HepG2 (cell line): ENCODE results near the gene S100A6. TPM values are rescaled to one million over a fixed set of nuclear protein-coding genes. Genes with fewer than 3 reads are reported as not detected.
A peak's percentile ranks its signal among the peaks of the same experiment; 100 is the strongest.

Source experiments
- ATAC-seq: fragments of 200-7000 bp; cut with Tn5 transposase; 3 replicates; pipeline ENCODE4 v1.9.1; 2020; ENCODE audit warnings: mild to moderate bottlenecking, moderate library complexity
- BruUV-seq: library from RNA; stranded (reverse); fragments of 400-500 nt; replicated peaks from 2 replicates; lab custom pipeline; 2021; lab: Mats Ljungman, UMichigan
- CTCF ChIA-PET: fragments of 300-600 bp; formaldehyde crosslinking; extraction: SDS; loops from one replicate; lab custom pipeline; 2021; ENCODE audit warnings: low total read pairs, inconsistent platforms, low intra/inter-chr PET ratio; lab: Yijun Ruan, JAX
- POLR2A ChIA-PET: fragments of 350-600 bp; sonication (Branson Sonifier 250); formaldehyde crosslinking; loops from one replicate; lab custom pipeline; 2020; ENCODE audit warnings: antibody characterized with exemption, inconsistent platforms; lab: Yijun Ruan, JAX
- DNase-seq: peaks from one replicate; pipeline ENCODE4 v3.0.0-alpha.2; 2015; ENCODE audit warnings: low spot score
- FAIRE-seq: peaks from 3 replicates; lab custom pipeline; 2011; peaks lifted over from hg19 to GRCh38; lab: Jason Lieb, UNC
- H2AFZ ChIP-seq: one replicate; pipeline ENCODE4 v1.6.1; 2011; ENCODE audit warnings: low read length, inconsistent platforms
- H3K27ac ChIP-seq: fragments of 300-600 bp; 3 replicates; pipeline ENCODE4 v1.8.0; 2011; ENCODE audit warnings: mixed run types, mild to moderate bottlenecking, mixed read lengths, low read length, inconsistent platforms; ENCODE audit not compliant: insufficient read depth; ENCODE audit errors: extremely low read length
- H3K27me3 ChIP-seq, 2 experiments: fragments of 200-600 bp in 1 of 2; 2 replicates in 1 of 2; 3 replicates in 1 of 2; pipeline versions ENCODE4 v1.6.0 to v1.8.0; 2011; ENCODE audit warnings: low read length in 2 of 2, mild to moderate bottlenecking in 2 of 2, moderate library complexity in 2 of 2, inconsistent platforms in 1 of 2; ENCODE audit not compliant: insufficient read depth in 2 of 2, control insufficient read depth in 1 of 2
- H3K36me3 ChIP-seq, 2 experiments: fragments of 200-600 bp in 1 of 2; replicated peaks in 1 of 2; 2 replicates in 1 of 2; 3 replicates in 1 of 2; pipeline versions ENCODE4 v1.5.1 to v1.8.0; 2011; ENCODE audit warnings: low read length in 2 of 2, inconsistent platforms in 1 of 2; ENCODE audit not compliant: insufficient read depth in 2 of 2, control insufficient read depth in 1 of 2
- H3K4me1 ChIP-seq: 2 replicates; pipeline ENCODE4 v1.5.1; 2012; ENCODE audit warnings: low read length, inconsistent platforms; ENCODE audit not compliant: insufficient read depth
- H3K4me2 ChIP-seq: 2 replicates; pipeline ENCODE4 v1.6.0; 2011; ENCODE audit warnings: low read depth, low read length, inconsistent platforms
- H3K4me3 ChIP-seq, 3 experiments: fragments of 200-600 bp in 1 of 3; sonication (generic), shearing (Covaris generic) in 1 of 3; replicated peaks in 1 of 3; 2 replicates each; pipeline ENCODE4 v1.5.1; 2011 to 2016; ENCODE audit warnings: low read length in 3 of 3, inconsistent platforms in 2 of 3, low read depth in 2 of 3, mild to moderate bottlenecking in 2 of 3, control low read depth in 1 of 3, mixed read lengths in 1 of 3; ENCODE audit not compliant: insufficient read depth in 1 of 3
- H3K79me2 ChIP-seq: one replicate; pipeline ENCODE4 v1.6.1; 2011; ENCODE audit warnings: low read length, inconsistent platforms; ENCODE audit not compliant: insufficient read depth
- H3K9ac ChIP-seq: 2 replicates; pipeline ENCODE4 v1.6.0; 2011; ENCODE audit warnings: mild to moderate bottlenecking, low read depth, low read length, inconsistent platforms; ENCODE audit not compliant: insufficient read depth
- H3K9me3 ChIP-seq: 2 replicates; pipeline ENCODE4 v1.5.1; 2012; ENCODE audit warnings: mild to moderate bottlenecking, low read length
- H4K20me1 ChIP-seq: 2 replicates; pipeline ENCODE4 v1.6.0; 2011; ENCODE audit warnings: inconsistent platforms, mild to moderate bottlenecking, low read length, moderate library complexity; ENCODE audit not compliant: insufficient read depth
- BRD4 ChIP-seq: sonication (generic); formaldehyde crosslinking; IDR thresholded peaks from 2 replicates; pipeline ENCODE4 v1.4.0; 2020; ENCODE audit warnings: missing genetic modification reagents
- CHD2 ChIP-seq: IDR thresholded peaks from 2 replicates; pipeline ENCODE4 v1.6.1; 2011; ENCODE audit warnings: low read depth, low read length, improper control_type of control experiment
- GATAD2A ChIP-seq: IDR thresholded peaks from 2 replicates; pipeline ENCODE4 v1.6.1; 2016
- KLF13 ChIP-seq: sonication (generic); formaldehyde crosslinking; IDR thresholded peaks from 2 replicates; pipeline ENCODE4 v1.4.0; 2020; ENCODE audit warnings: mild to moderate bottlenecking, missing genetic modification reagents
- NFKB2 ChIP-seq: sonication (generic); formaldehyde crosslinking; IDR thresholded peaks from 2 replicates; pipeline ENCODE4 v1.4.0; 2020; ENCODE audit warnings: missing genetic modification reagents, borderline replicate concordance
- PCBP1 ChIP-seq: fragments of 200-400 bp; formaldehyde crosslinking; IDR thresholded peaks from 2 replicates; pipeline ENCODE4 v1.6.1; 2017; ENCODE audit warnings: mild to moderate bottlenecking, low read depth, low read length, borderline replicate concordance
- RFXAP ChIP-seq: sonication (generic); formaldehyde crosslinking; IDR thresholded peaks from 2 replicates; pipeline ENCODE4 v1.4.0; 2020; ENCODE audit warnings: missing genetic modification reagents, borderline replicate concordance
- SYNCRIP ChIP-seq: fragments of 200-400 bp; formaldehyde crosslinking; IDR thresholded peaks from 2 replicates; pipeline ENCODE4 v1.6.1; 2018; ENCODE audit warnings: mild to moderate bottlenecking, low read depth, low read length; ENCODE audit not compliant: insufficient read depth
- ZNF230 ChIP-seq: sonication (generic); formaldehyde crosslinking; IDR thresholded peaks from 2 replicates; pipeline ENCODE4 v1.4.0; 2020; ENCODE audit warnings: mild to moderate bottlenecking, missing genetic modification reagents
- ZNF546 ChIP-seq: sonication (generic); formaldehyde crosslinking; conservative IDR thresholded peaks from 2 replicates; pipeline ENCODE4 v1.8.1; 2023; ENCODE audit warnings: mild to moderate bottlenecking, missing genetic modification reagents
- ZNF598 ChIP-seq: sonication (generic); formaldehyde crosslinking; IDR thresholded peaks from 2 replicates; pipeline ENCODE4 v1.5.1; 2020; ENCODE audit warnings: mild to moderate bottlenecking, missing genetic modification reagents, borderline replicate concordance
- ZNF607 ChIP-seq: sonication (generic); formaldehyde crosslinking; IDR thresholded peaks from 2 replicates; pipeline ENCODE4 v1.5.1; 2020; ENCODE audit warnings: missing genetic modification reagents, mild to moderate bottlenecking, borderline replicate concordance
- ZSCAN21 ChIP-seq: sonication (generic); formaldehyde crosslinking; IDR thresholded peaks from 2 replicates; pipeline ENCODE4 v1.8.0; 2022; ENCODE audit warnings: mild to moderate bottlenecking, missing genetic modification reagents, moderate library complexity, borderline replicate concordance
- ZSCAN22 ChIP-seq: sonication (generic); formaldehyde crosslinking; IDR thresholded peaks from 2 replicates; pipeline ENCODE4 v1.4.0; 2020; ENCODE audit warnings: mild to moderate bottlenecking, missing genetic modification reagents
- ZSCAN29 ChIP-seq: sonication (generic); formaldehyde crosslinking; conservative IDR thresholded peaks from 2 replicates; pipeline ENCODE4 v1.4.0; 2020; ENCODE audit warnings: mild to moderate bottlenecking, missing genetic modification reagents
- WGBS: methylation state at CpG from one replicate; pipeline ENCODE4 v1.1.6; 2017; ENCODE audit warnings: low lambda C conversion rate; 5-methylcytosine and 5-hydroxymethylcytosine counted together
- in situ Hi-C: cut with HindIII; loops from 2 replicates; pipeline ENCODE4 v1.10.0; 2017; ENCODE audit warnings: low pct_unique_long_range_greater_than_20kb; ENCODE audit not compliant: extremely low pct_ligation_motif_present
- intact Hi-C: fragments of 100-400 bp; cut with micrococcal nuclease; formaldehyde crosslinking; loops from one replicate; pipeline ENCODE4 v1.10.0; 2022; ENCODE audit not compliant: unreplicated experiment
- polyA plus RNA-seq, 8 experiments: library from polyadenylated mRNA; depleted of rRNA in 3 of 8; stranded (reverse) in 7 of 8; unstranded in 1 of 8; fragments of >200 nt; fragmentation: Illumina TruSeq in 4 of 8; extraction: Trizol in 4 of 8; gene quantifications; 2 replicates each; pipeline versions ENCODE4 v1.2.1 to v1.2.3, GENCODE V29; 2011 to 2016; ENCODE audit warnings: low read depth in 4 of 8, missing spikeins in 1 of 8, mixed read lengths in 1 of 8; ENCODE audit not compliant: insufficient read depth in 1 of 8
- total RNA-seq, 5 experiments: library from RNA; depleted of rRNA; stranded (reverse); fragments of >200 nt; fragmentation: Illumina TruSeq; extraction: Trizol; gene quantifications; 2 replicates each; pipeline ENCODE4 v1.2.3, GENCODE V29; 2016; ENCODE audit warnings: low read depth in 1 of 5
- TF ChIP-seq, protein P1 (sequence below): sonication (generic); formaldehyde crosslinking; IDR thresholded peaks from 2 replicates; pipeline ENCODE4 v1.5.0; 2020; ENCODE audit warnings: missing genetic modification reagents, mild to moderate bottlenecking, borderline replicate concordance
- TF ChIP-seq, protein P2 (sequence below): sonication (generic); formaldehyde crosslinking; IDR thresholded peaks from 2 replicates; pipeline ENCODE4 v1.5.1; 2020; ENCODE audit warnings: missing genetic modification reagents, mild to moderate bottlenecking, borderline replicate concordance
- TF ChIP-seq, protein P3 (sequence below): sonication (generic); formaldehyde crosslinking; IDR thresholded peaks from 2 replicates; pipeline ENCODE4 v1.5.1; 2020; ENCODE audit warnings: missing genetic modification reagents, mild to moderate bottlenecking, borderline replicate concordance
- TF ChIP-seq, protein P4 (sequence below): sonication (generic); formaldehyde crosslinking; IDR thresholded peaks from 2 replicates; pipeline ENCODE4 v1.9.0; 2022; ENCODE audit warnings: missing genetic modification reagents, mild to moderate bottlenecking, borderline replicate concordance

Gene S100A6
- total and polyA plus RNA-seq, 2 of the 13 experiments (the other 11 are each of a cell fraction or from before 2014, with no cell fraction given), result 72.9 to 85.0 TPM

DNA sequence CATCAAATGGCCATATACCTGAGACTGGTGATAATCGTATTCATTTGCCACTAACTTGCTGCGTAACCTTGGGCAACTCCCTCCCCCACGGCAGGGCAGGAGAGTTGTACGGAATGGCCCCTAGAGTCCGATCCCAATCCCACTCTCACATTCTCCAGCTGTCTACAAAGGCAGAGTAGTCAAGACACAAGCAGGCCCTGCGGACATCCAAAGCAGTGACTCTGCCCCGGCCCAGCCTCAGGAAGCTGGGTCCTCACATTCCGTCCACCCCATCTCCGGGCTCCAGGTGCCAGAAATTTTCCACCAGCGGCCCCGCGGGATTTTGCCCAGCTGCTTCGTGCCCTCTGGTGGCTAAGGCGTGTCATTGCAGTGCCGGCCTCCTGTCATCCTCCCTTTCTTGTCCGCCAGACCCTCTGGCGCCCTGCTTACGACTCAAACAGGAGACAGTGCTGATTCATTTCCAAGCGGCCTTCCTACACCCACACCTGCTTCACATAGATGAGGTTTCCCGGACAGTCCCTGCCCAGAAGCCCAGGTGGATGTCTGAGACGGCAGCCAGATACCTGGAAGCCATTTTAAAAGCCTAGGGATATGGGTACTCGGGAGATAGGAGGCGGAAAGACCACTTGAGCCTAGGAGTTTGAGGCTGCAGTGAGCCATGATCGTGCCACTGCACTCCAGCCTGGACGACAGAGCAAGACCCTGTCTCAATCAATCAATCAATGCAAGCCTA is 32.7 kb upstream of the S100A6 start:
- DNase-seq (peak; percentile 86), FAIRE-seq (peak; percentile 80), ATAC-seq (peak; percentile 69)
- Histone ChIP-seq H3K4me2 (peak overlapping the region; percentile 82), H3K9me3 (no peaks in the 10 kb centered on the region), H3K27ac (no peak overlapping the region), H2AFZ (peak overlapping the region; percentile 71), H3K79me2 (no peaks in the 10 kb centered on the region), H3K9ac (peak overlapping the region; percentile 45), H3K4me1 (peaks cover 61% of the 10 kb centered on the region), H3K36me3 (no peaks in the 10 kb centered on the region), H3K4me3 (peak overlapping the region in 1 of 3 experiments; percentile 59; a peak in 2 of 6 replicates), H4K20me1 (no peaks in the 10 kb centered on the region), H3K27me3 (no peaks in the 10 kb centered on the region)
- ChIA-PET POLR2A (interaction anchor here (0.5 to 1.8 kb wide), 13 partner anchors 10 to 609 kb away, joined by 3 to 19 read pairs (median 5); partner anchors contain the start of genes CHTOP, INTS3, S100A13 and S100A16), CTCF (interaction anchor here (2.9 to 3.5 kb wide), 2 partner anchors 35 to 57 kb away, joined by 42 to 63 read pairs; no protein-coding TSS in a partner anchor)
- no TSS peak for BruUV-seq
- intact Hi-C loops (loop anchor here (1.0 kb wide), 2 partner anchors 35 to 57 kb away; no protein-coding TSS in a partner anchor), in situ Hi-C loops (loop anchor here (5.0 kb wide), 2 partner anchors 36 to 61 kb away; no protein-coding TSS in a partner anchor)
- WGBS, result 15% methylated on average over 13 of the region's 25 CpGs
- no peak for TF ChIP-seq RFXAP (CRISPR knock-in tag)
- no peak for TF ChIP-seq ZNF546 (CRISPR knock-in tag)
- TF ChIP-seq, protein P1, sequence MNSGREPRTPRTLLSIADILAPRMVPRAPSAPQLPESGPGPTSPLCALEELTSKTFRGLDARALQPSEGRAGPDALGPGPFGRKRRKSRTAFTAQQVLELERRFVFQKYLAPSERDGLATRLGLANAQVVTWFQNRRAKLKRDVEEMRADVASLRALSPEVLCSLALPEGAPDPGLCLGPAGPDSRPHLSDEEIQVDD (CRISPR knock-in tag), result no peak
- TF ChIP-seq ZSCAN21 (CRISPR knock-in tag), result no peak
- no peak for TF ChIP-seq PCBP1
- TF ChIP-seq, protein P2, sequence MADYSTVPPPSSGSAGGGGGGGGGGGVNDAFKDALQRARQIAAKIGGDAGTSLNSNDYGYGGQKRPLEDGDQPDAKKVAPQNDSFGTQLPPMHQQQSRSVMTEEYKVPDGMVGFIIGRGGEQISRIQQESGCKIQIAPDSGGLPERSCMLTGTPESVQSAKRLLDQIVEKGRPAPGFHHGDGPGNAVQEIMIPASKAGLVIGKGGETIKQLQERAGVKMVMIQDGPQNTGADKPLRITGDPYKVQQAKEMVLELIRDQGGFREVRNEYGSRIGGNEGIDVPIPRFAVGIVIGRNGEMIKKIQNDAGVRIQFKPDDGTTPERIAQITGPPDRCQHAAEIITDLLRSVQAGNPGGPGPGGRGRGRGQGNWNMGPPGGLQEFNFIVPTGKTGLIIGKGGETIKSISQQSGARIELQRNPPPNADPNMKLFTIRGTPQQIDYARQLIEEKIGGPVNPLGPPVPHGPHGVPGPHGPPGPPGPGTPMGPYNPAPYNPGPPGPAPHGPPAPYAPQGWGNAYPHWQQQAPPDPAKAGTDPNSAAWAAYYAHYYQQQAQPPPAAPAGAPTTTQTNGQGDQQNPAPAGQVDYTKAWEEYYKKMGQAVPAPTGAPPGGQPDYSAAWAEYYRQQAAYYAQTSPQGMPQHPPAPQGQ (CRISPR knock-in tag), result no peak
- TF ChIP-seq ZNF230 (CRISPR knock-in tag), result 0 out of 2 replicates have a peak, but pooled peaks have one; percentile 35
- TF ChIP-seq, protein P3, sequence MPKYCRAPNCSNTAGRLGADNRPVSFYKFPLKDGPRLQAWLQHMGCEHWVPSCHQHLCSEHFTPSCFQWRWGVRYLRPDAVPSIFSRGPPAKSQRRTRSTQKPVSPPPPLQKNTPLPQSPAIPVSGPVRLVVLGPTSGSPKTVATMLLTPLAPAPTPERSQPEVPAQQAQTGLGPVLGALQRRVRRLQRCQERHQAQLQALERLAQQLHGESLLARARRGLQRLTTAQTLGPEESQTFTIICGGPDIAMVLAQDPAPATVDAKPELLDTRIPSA, result no peak
- no peak for TF ChIP-seq CHD2
- peak; percentile 85; the same call in 1 of the 2 replicates for TF ChIP-seq NFKB2 (CRISPR knock-in tag)
- TF ChIP-seq SYNCRIP, result no peak
- no peak for TF ChIP-seq ZNF607 (CRISPR knock-in tag)
- TF ChIP-seq BRD4 (CRISPR knock-in tag), result no peak
- no peak for TF ChIP-seq ZSCAN29 (CRISPR knock-in tag)
- TF ChIP-seq, protein P4, sequence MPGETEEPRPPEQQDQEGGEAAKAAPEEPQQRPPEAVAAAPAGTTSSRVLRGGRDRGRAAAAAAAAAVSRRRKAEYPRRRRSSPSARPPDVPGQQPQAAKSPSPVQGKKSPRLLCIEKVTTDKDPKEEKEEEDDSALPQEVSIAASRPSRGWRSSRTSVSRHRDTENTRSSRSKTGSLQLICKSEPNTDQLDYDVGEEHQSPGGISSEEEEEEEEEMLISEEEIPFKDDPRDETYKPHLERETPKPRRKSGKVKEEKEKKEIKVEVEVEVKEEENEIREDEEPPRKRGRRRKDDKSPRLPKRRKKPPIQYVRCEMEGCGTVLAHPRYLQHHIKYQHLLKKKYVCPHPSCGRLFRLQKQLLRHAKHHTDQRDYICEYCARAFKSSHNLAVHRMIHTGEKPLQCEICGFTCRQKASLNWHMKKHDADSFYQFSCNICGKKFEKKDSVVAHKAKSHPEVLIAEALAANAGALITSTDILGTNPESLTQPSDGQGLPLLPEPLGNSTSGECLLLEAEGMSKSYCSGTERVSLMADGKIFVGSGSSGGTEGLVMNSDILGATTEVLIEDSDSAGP, result peak; percentile 33; the same call in 1 of the 2 replicates
- TF ChIP-seq GATAD2A (CRISPR knock-in tag), result peak; percentile 59; the same call in 1 of the 2 replicates
- no peak for TF ChIP-seq ZNF598 (CRISPR knock-in tag)
- no peak for TF ChIP-seq ZSCAN22 (CRISPR knock-in tag)
- no peak for TF ChIP-seq KLF13 (CRISPR knock-in tag)
